Measurements from ENCODE around the gene CRY2. TPM values are rescaled to one million over a fixed set of nuclear protein-coding genes. Genes with fewer than 3 reads are reported as not detected.

The CRY2 gene
- total RNA-seq, 1 donor from 2014 or later: 23.8 TPM

- H3K36me3 Mint-ChIP-seq (ENCODE audit: low read depth, unreplicated experiment): peaks cover 10% of the 10 kb centered on the region
- H3K4me3 Mint-ChIP-seq (ENCODE audit: unreplicated experiment): no peak overlapping the region
- no peak for TF ChIP-seq CTCF (IDR thresholded peaks at IDR 0.05; ENCODE audit: unreplicated experiment)
- H3K27me3 Mint-ChIP-seq (ENCODE audit: unreplicated experiment): peaks cover 7% of the 10 kb centered on the region
- H3K27ac Mint-ChIP-seq (ENCODE audit: unreplicated experiment): no peak overlapping the region
- DNase-seq (ENCODE audit: low spot score): no peak
- no peaks in the 10 kb centered on the region for H3K9me3 Mint-ChIP-seq (ENCODE audit: unreplicated experiment)
- H3K4me1 Mint-ChIP-seq (ENCODE audit: unreplicated experiment): peaks cover 24% of the 10 kb centered on the region
Observed at GRCh38 chr11:45809456-45810395, 37.5 kb upstream of the CRY2 start.

GRCh38 chr11:45810431-45811108 is 36.7 kb upstream of the CRY2 start:
- TF ChIP-seq CTCF (IDR thresholded peaks at IDR 0.05; ENCODE audit: unreplicated experiment): no peak
- no peak overlapping the region for H3K27ac Mint-ChIP-seq (ENCODE audit: unreplicated experiment)

GRCh38 chr11:45811109-45811435 is 36.2 kb upstream of the CRY2 start:
- Mint-ChIP-seq H3K27me3 (ENCODE audit: unreplicated experiment) (peaks cover 4% of the 10 kb centered on the region), H3K4me3 (ENCODE audit: unreplicated experiment) (no peak overlapping the region), H3K9me3 (ENCODE audit: unreplicated experiment) (no peaks in the 10 kb centered on the region), H3K27ac (ENCODE audit: unreplicated experiment) (no peak overlapping the region), H3K36me3 (ENCODE audit: low read depth, unreplicated experiment) (peaks cover 10% of the 10 kb centered on the region), H3K4me1 (ENCODE audit: unreplicated experiment) (peaks cover 23% of the 10 kb centered on the region)
- TF ChIP-seq CTCF (IDR thresholded peaks at IDR 0.05; ENCODE audit: unreplicated experiment): no peak
- no peak for DNase-seq (ENCODE audit: low spot score)

More at GRCh38 chr11:45810431-45811108, 36.7 kb upstream of the CRY2 start:
- H3K36me3 Mint-ChIP-seq (ENCODE audit: low read depth, unreplicated experiment): peaks cover 10% of the 10 kb centered on the region
- H3K27me3 Mint-ChIP-seq (ENCODE audit: unreplicated experiment): peaks cover 4% of the 10 kb centered on the region
- no peak for DNase-seq (ENCODE audit: low spot score)
- H3K4me3 Mint-ChIP-seq (ENCODE audit: unreplicated experiment): no peak overlapping the region
- no peaks in the 10 kb centered on the region for H3K9me3 Mint-ChIP-seq (ENCODE audit: unreplicated experiment)
- H3K4me1 Mint-ChIP-seq (ENCODE audit: unreplicated experiment): peaks cover 22% of the 10 kb centered on the region

GRCh38 chr11:45811571-45812290 is 35.5 kb upstream of the CRY2 start:
- TF ChIP-seq CTCF (IDR thresholded peaks at IDR 0.05; ENCODE audit: unreplicated experiment): no peak
- Mint-ChIP-seq H3K9me3 (ENCODE audit: unreplicated experiment) (no peaks in the 10 kb centered on the region), H3K27ac (ENCODE audit: unreplicated experiment) (no peak overlapping the region), H3K27me3 (ENCODE audit: unreplicated experiment) (peaks cover 4% of the 10 kb centered on the region), H3K36me3 (ENCODE audit: low read depth, unreplicated experiment) (peaks cover 10% of the 10 kb centered on the region), H3K4me1 (ENCODE audit: unreplicated experiment) (peaks cover 17% of the 10 kb centered on the region), H3K4me3 (ENCODE audit: unreplicated experiment) (no peak overlapping the region)
- DNase-seq (ENCODE audit: low spot score): no peak
